Coronary artery (tissue), 2 donors: ENCODE results near the gene PYM1.

Experiments used
- DNase-seq: peaks from one replicate; pipeline ENCODE4 v3.0.0-alpha.2; 2017; ENCODE audit warnings: low spot score
- H3K27ac ChIP-seq, 2 donors: fragments of 200-600 bp; sonication (generic); one replicate each; pipeline ENCODE4 v1.5.1; 2016 to 2019
- H3K4me3 ChIP-seq: fragments of 200-600 bp; sonication (generic); 2 replicates; pipeline ENCODE4 v1.5.1; 2016; ENCODE audit warnings: mild to moderate bottlenecking, moderate library complexity
- CTCF ChIP-seq: fragments of 200-600 bp; sonication (generic); IDR thresholded peaks from one replicate; pipeline ENCODE4 v1.5.1; 2019; ENCODE audit warnings: antibody characterized with exemption

The PYM1 gene

GRCh38 chr12:55861871-55862270, 65.8 kb downstream of the PYM1 start:
- TF ChIP-seq CTCF, result no peak
- DNase-seq, result no peak
- H3K27ac ChIP-seq, result no peak overlapping the region
- no peak overlapping the region for H3K4me3 ChIP-seq

GRCh38 chr12:55861396-55861795, 66.3 kb downstream of the PYM1 start:
- no peak overlapping the region for H3K4me3 ChIP-seq
- no peak for TF ChIP-seq CTCF
- DNase-seq, result no peak
- H3K27ac ChIP-seq, result no peak overlapping the region

- H3K27ac ChIP-seq, result no peak overlapping the region
- no peak for TF ChIP-seq CTCF
These were observed 75.0 kb downstream of the PYM1 start for GRCh38 chr12:55852740-55853139.

More at GRCh38 chr12:55852740-55853139, 75.0 kb downstream of the PYM1 start:
- no peak overlapping the region for H3K4me3 ChIP-seq
- no peak for DNase-seq
